Gastrocnemius medialis (tissue), 4 donors: ENCODE measurements around the gene TRABD2A.

Experiments
- POLR2A ChIP-seq, 2 donors: fragments of 450-650 bp; IDR thresholded peaks; one replicate each; pipeline ENCODE4 v1.6.1; 2017; ENCODE audit warnings: antibody characterized with exemption in 2 of 2, mild to moderate bottlenecking in 2 of 2, moderate library complexity in 2 of 2
- TF ChIP-seq, protein P1 (sequence below), 5 experiments: fragments of 450-650 bp in 3 of 5; fragments of 200-600 bp in 2 of 5; sonication (generic) in 2 of 5; IDR thresholded peaks in 4 of 5; conservative IDR thresholded peaks in 1 of 5; 1 replicate in 4 of 5; 2 replicates in 1 of 5; pipeline ENCODE4 v1.5.1; 2016 to 2019; ENCODE audit warnings: antibody characterized with exemption in 5 of 5, mild to moderate bottlenecking in 3 of 5, moderate library complexity in 3 of 5

DNA sequence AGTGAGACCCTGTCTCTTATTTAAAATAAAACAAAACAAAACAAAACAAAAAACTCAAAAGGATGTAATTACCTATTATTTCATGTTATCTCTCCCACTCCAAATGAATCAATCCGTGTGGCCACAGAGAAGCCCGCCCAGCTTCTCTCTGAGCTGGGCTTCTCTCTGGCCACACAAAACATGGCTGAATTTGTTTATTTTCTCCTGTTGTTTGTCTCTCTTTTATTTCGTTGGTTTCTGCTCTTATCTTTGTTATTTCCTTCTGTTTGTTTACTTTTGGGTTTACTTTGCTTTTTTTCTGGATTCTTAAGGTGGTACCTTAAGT, 1.5 kb upstream of the TRABD2A start:
- TF ChIP-seq, protein P1, sequence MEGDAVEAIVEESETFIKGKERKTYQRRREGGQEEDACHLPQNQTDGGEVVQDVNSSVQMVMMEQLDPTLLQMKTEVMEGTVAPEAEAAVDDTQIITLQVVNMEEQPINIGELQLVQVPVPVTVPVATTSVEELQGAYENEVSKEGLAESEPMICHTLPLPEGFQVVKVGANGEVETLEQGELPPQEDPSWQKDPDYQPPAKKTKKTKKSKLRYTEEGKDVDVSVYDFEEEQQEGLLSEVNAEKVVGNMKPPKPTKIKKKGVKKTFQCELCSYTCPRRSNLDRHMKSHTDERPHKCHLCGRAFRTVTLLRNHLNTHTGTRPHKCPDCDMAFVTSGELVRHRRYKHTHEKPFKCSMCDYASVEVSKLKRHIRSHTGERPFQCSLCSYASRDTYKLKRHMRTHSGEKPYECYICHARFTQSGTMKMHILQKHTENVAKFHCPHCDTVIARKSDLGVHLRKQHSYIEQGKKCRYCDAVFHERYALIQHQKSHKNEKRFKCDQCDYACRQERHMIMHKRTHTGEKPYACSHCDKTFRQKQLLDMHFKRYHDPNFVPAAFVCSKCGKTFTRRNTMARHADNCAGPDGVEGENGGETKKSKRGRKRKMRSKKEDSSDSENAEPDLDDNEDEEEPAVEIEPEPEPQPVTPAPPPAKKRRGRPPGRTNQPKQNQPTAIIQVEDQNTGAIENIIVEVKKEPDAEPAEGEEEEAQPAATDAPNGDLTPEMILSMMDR (IDR thresholded peaks at IDR 0.05 in 4 of 5, conservative IDR thresholded peaks at IDR 0.05 in 1 of 5), result no peak
- TF ChIP-seq POLR2A (IDR thresholded peaks at IDR 0.05), result no peak
